ENCODE results near the gene CAP1. TPM values are rescaled to one million over a fixed set of nuclear protein-coding genes. Genes with fewer than 3 reads are reported as not detected.

The CAP1 gene
- total RNA-seq, 1 experiment from 2014 or later = 255 TPM

DNA sequence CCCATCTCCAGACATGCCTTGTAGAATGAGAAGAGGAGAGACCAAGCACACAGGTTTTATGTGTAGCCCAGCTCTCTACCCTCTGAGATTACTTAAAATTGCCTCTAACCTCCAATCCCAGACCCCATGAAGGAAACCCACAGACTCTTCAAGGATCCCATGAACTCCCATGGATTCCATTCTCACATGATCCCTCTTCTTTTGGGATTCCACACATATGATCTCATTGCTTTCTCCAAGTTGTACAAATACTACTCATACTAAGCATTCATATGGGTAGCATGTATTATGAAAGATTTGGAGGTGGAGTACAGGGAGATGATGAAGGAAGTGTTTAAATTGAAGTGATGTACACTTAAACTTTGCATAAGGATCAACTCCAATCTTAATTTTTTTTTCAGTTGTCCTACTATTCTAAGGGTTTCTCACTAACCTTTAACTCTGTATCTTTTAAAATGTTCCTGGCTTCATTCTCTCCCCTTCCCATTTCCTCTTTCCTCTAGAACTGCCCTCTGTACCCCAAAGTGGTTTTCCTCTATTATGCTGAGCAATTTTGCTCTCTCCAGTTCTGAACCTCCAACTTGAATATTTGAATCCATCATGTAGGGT is 44.0 kb upstream of the CAP1 start:
- Histone ChIP-seq H3K18ac (ENCODE audit: insufficient read length, low read depth, low read length) (no peak overlapping the region), H2BK20ac (ENCODE audit: low read depth, low read length, poor library complexity, severe bottlenecking) (no peak overlapping the region), H3K9me3 (ENCODE audit: control insufficient read depth, low read depth, low read length) (no peaks in the 10 kb centered on the region), H4K91ac (ENCODE audit: insufficient read length, low read depth, low read length) (no peak overlapping the region), H2BK15ac (ENCODE audit: low read depth, low read length) (no peak overlapping the region), H4K5ac (ENCODE audit: insufficient read length, low read depth, low read length) (no peak overlapping the region), H3K9ac (ENCODE audit: extremely low read depth, insufficient read length, low read length) (no peak overlapping the region), H3K14ac (ENCODE audit: insufficient read depth, low read length) (no peak overlapping the region), H3T11ph (ENCODE audit: low read length) (no peak overlapping the region), H3K79me2 (ENCODE audit: insufficient read depth, low read length) (0 out of 2 replicates have a peak, but pooled peaks cover 2% of the 10 kb centered on the region), H3K4me1 (ENCODE audit: insufficient read depth, low read length) (no peaks in the 10 kb centered on the region), H3K23me2 (ENCODE audit: insufficient read length, low read depth, low read length, poor library complexity, severe bottlenecking) (no peaks in the 10 kb centered on the region), H3K27me3 (ENCODE audit: insufficient read depth, low read length) (no peaks in the 10 kb centered on the region), H4K8ac (replicated peaks; ENCODE audit: insufficient read length, low read depth, low read length) (no peak overlapping the region), H2AK5ac (ENCODE audit: insufficient read length, low read length) (no peak overlapping the region), H2AFZ (ENCODE audit: low read length) (no peak overlapping the region), H3K27ac (ENCODE audit: insufficient read length, low read depth, low read length) (no peak overlapping the region), H3K56ac (ENCODE audit: insufficient read length, low read depth, low read length) (no peak overlapping the region), H3K4ac (ENCODE audit: low read depth, low read length) (no peak overlapping the region), H3K4me2 (ENCODE audit: insufficient read depth, insufficient read length, low read length) (no peak overlapping the region), H2BK120ac (ENCODE audit: low read depth, low read length, poor library complexity, severe bottlenecking) (no peak overlapping the region), H2BK12ac (ENCODE audit: insufficient read length, low read depth, low read length) (no peak overlapping the region), H2BK5ac (ENCODE audit: insufficient read length, low read length) (no peak overlapping the region), H3K79me1 (ENCODE audit: insufficient read depth, low read depth, low read length, poor library complexity, severe bottlenecking) (no peaks in the 10 kb centered on the region), H3K23ac (ENCODE audit: insufficient read length, low read depth, low read length) (no peak overlapping the region), H4K20me1 (ENCODE audit: control insufficient read depth, insufficient read depth, insufficient read length) (no peaks in the 10 kb centered on the region)
- H3K4me1 Mint-ChIP-seq = peaks cover 6% of the 10 kb centered on the region in 2 experiments
- no peak for DNase-seq
- H3K36me3 Mint-ChIP-seq (ENCODE audit: insufficient read depth in 1 of 3, low read depth in 3 of 3) = no peaks in the 10 kb centered on the region; a peak in 3 of 7 replicates
- H3K27ac Mint-ChIP-seq = no peak overlapping the region
- no peaks in the 10 kb centered on the region for H3K27me3 Mint-ChIP-seq (ENCODE audit: low read depth)
- no peak overlapping the region for H3K4me3 Mint-ChIP-seq
- H3K9me3 Mint-ChIP-seq = peaks cover 0 to 7% of the 10 kb centered on the region in 2 experiments; a peak in 3 of 5 replicates
- TF ChIP-seq, protein P1, sequence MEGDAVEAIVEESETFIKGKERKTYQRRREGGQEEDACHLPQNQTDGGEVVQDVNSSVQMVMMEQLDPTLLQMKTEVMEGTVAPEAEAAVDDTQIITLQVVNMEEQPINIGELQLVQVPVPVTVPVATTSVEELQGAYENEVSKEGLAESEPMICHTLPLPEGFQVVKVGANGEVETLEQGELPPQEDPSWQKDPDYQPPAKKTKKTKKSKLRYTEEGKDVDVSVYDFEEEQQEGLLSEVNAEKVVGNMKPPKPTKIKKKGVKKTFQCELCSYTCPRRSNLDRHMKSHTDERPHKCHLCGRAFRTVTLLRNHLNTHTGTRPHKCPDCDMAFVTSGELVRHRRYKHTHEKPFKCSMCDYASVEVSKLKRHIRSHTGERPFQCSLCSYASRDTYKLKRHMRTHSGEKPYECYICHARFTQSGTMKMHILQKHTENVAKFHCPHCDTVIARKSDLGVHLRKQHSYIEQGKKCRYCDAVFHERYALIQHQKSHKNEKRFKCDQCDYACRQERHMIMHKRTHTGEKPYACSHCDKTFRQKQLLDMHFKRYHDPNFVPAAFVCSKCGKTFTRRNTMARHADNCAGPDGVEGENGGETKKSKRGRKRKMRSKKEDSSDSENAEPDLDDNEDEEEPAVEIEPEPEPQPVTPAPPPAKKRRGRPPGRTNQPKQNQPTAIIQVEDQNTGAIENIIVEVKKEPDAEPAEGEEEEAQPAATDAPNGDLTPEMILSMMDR (conservative IDR thresholded peaks at IDR 0.05) = no peak
